DMS 273 treated with DMSO at 0.1 percent for 48 hours (cell line): ENCODE results near the gene TMEM266.
"Not testable (repeated sequence)": the region's sequence is repeated elsewhere in the genome, so short reads cannot be mapped to it uniquely, and the experiment has no call there.

Experiments
- DNase-seq: peaks from one replicate; lab custom pipeline; 2025; lab: John Stamatoyannopoulos, UW

TMEM266 gene, protein sequence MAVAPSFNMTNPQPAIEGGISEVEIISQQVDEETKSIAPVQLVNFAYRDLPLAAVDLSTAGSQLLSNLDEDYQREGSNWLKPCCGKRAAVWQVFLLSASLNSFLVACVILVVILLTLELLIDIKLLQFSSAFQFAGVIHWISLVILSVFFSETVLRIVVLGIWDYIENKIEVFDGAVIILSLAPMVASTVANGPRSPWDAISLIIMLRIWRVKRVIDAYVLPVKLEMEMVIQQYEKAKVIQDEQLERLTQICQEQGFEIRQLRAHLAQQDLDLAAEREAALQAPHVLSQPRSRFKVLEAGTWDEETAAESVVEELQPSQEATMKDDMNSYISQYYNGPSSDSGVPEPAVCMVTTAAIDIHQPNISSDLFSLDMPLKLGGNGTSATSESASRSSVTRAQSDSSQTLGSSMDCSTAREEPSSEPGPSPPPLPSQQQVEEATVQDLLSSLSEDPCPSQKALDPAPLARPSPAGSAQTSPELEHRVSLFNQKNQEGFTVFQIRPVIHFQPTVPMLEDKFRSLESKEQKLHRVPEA

DNA sequence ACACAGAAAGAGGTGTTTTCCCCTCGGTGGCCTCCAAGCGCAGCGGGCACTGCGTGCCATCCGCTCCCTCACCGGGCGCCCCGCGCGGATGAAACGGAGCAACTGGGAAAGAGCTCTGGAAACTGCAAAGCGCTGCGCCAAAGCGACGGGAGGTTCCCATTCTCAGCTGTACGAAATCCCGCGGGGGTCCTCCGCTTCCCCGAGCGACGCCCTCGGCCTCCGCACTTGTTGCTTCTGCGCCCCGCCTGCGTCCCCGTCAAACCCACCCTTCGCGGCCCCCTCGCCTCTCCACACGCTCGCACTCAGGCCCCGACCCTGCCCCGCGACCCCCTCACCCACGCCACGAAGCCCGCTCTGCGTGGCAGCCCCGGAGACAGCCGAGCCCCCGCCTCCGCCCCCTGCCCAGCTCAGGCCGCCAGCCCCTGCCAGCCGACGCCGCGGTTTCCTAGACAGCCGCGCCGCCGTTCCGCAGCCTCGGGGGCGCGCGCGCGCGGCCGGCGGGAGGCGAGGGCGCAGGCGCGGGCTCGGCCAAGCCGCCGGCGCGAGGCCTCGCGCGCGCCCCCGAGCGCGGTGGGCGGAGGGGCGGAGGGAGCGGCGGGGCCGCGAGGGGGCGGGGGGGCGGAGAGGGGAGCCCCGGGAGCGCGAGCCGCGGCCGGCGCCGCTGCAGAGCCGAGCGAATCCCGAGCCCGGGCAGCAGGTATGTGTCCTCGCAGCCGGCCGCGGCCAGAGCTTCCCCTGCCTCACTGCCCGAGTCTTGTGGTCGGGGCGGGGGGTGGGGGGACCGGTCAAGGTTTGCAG, at the start of gene TMEM266:
TSS of gene TMEM266 (plus strand) at position 666 of the 798 bp plus-strand sequence. CDS start 74,279 bp downstream, outside the sequence.
- no peak for DNase-seq

DNA sequence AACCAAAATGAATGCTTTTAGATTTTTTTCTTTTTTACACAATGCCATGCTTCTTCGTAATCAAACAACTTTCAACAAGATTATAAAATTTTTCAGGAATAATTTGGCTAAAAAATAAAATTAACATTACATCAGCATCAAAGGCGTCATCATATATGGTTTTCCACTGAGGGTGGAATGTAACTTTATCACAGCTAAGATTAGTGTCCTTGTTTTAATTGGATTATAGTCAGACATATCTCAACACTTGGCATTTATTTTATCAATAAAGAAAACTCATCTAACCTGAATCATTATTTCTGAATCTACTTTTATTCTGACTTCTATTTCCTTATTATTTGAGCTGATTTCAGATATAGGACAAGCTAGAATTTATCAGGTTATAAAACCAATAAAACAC, 49.2 kb upstream of the TMEM266 start:
- DNase-seq, result no peak

DNA sequence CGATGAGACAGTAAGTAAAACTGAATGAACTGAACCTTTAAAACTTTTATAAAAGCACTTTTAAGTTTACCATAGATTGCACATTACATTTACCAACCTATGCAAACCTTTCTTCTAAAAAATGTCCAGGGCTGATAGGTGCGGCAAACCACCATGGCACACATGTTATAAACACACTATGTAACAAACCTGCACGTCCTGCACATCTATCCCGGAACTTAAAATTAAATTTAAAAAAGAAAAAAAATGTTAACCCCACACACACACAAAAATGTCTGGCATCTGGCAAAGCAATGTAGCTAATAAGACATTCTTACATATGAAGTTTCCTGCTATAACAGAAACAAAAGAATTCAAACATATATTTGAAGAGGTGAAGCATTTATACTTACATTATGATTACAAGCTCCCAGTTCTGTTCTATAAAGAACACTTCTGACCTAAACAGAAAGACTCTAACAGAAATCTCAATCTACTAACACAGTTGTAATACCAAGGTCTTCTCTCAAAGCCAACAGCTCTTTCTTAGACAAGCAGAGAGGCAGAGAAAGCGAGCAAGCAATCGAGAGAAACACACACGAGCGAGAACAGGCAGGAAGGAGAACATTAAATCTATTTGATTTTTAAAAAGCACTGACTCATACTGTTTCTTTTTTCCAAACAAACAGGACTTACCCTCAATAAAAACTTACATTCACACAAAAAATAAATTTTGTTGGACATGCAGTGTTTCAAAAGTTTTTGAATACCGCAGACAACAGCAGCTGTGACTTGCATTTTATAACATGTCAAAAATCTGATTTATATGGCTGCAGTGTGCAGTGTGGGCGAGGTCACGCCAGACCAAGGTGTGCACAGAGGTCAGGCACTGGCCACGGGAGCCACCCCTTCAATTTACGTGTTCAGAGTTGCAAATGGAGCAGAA, 47.9 kb upstream of the TMEM266 start, which contains the start of gene NRG4:
TSS of gene NRG4 (minus strand) at position 798 of the 925 bp plus-strand sequence. CDS start 1,194 bp downstream, outside the sequence.
- no peak for DNase-seq

DNA sequence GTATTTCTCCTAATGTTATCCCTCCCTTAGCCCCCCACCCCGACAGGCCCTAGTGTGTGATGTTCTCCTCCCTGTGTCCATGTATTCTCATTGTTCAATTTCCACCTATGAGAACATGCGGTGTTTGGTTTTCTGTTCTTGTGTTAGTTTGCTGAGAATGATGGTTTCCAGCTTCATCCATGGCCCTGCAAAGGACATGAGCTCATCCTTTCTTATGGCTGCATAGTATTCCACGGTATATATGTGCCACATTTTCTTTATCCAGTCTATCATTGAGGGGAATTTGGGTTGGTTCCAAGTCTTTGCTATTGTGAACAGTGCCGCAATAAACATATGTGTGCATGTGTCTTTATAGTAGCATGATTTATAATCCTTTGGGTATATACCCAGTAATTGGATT, 46.3 kb upstream of the TMEM266 start:
- DNase-seq, result not testable (repeated sequence)

DNA sequence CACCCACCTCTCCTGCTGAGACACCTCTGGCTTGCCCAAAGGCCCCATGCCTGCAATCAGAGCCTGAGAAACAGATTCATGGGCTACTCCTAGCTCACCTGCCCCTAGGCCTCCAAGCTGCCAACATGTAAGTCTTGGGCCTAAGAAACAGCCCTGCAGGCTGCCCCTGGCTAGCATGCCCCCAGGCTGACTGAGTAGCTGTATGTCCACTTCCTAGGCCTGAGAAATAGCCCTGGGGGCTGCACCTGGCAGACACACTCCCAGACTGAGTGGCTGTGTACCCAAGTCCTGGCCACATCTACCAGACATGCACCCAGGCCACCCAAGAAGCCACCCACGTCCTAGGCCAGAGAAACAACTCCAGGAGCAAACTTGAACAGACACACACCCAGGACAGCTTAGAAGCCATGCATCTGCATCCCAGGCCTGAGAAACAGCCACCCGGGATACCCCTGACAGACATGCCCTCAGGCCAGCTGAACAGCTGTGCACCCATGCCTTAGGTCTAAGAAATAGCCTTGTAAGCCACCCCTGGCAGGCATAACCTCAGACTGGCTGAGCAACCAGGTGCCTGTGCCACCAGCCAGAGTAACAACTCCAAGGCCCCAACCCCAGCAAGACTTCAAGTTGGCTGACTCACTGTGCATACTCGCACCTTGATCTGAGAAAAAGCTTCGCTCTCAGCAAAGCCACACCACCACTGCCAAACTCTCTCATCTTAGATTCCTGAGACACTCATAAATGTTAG, 35.6 kb upstream of the TMEM266 start:
- no peak for DNase-seq

DNA sequence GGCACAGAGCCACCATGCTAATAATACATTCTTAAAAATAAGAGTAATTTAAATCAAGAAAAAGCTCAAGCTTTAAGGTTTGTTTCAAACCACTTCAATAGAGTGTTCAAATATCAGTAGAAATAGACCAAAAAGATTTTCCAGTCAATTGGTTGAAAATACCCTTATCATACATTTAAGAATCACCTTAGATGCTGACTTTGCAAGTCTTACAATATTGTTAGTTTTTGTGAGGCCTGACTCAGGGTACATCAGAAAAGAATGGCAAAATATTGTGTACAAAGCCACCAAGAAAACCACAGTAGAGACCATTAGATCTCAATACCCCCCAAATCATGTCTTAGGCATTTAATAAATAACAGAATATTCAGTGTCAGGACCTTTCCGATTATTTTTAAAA, 27.7 kb upstream of the TMEM266 start:
- no peak for DNase-seq

DNA sequence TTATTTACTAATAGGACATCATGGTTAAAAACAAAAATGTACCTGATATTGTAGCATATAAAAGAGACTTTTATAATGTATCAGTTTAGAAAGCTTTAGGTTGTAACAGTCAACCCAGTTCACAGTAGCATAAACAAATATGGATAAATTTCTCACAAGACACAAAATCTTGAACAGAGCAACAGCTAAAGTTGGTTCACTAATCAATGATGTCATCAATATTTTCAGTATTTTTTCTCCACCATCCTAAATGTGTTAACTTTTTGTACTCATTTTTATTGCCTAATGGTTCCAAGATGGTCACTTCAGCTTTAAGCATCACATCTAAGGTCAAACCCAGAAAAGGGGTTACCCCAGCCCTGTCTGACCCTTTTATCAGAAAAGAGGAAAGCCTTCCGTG, 26.3 kb upstream of the TMEM266 start:
- DNase-seq, result no peak

DNA sequence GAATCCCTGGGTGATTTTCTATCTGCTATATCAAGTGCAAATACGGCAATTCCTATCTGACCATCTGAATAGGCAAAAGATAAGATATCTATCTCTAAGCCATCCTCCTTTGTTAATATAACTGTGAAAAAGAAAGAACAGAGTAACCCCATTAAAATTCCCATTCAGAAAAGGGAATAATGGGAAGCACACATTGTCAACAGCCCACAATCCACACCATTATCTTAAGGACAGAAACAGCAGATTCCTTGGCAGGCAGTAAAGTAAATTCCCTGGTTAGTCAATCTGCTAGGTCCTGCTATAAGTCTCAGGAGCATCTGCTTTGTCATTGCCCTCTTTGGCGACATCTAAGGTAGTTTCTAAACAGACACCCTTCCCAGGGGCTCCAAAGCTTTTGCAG, 25.7 kb upstream of the TMEM266 start:
- no peak for DNase-seq

DNA sequence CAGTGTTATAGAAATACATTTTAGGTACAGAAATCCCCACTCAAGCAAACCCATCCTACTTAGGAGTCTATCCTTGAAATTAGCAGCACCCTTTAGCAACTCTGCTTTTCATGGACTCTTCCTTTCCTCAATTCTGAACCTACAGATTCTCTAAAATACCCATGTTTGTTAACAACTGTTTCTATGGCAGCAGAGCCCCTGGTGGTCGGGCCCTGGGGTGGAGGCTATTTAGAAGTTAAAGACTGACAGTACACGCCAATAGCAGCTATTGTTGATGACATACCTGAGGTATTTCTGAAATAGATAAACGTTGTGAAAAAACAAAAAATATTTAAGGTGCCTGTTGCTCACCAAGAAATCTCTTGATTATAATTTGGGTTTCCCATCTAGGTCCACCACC, 24.2 kb upstream of the TMEM266 start:
- DNase-seq, result no peak

DNA sequence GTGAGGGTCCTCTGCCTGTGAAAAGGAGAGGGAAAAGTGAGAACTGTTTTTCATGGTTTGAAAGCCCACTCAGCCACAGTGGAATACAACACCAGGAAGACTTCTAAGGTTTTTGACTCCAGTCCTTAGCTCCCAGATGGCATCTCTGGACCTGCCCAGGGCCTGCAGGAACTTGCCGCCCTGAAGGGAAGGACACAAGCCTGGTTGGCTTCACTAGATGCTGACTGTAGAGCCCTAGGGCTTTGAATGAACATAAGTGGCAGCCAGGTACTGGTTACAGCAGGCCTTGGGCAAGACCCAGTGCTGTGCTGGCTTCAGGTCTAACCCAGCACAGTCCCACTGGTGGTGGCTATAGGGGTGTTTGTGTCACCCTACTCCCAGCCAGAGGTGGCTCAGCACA, 21.3 kb upstream of the TMEM266 start:
- DNase-seq, result no peak

DNA sequence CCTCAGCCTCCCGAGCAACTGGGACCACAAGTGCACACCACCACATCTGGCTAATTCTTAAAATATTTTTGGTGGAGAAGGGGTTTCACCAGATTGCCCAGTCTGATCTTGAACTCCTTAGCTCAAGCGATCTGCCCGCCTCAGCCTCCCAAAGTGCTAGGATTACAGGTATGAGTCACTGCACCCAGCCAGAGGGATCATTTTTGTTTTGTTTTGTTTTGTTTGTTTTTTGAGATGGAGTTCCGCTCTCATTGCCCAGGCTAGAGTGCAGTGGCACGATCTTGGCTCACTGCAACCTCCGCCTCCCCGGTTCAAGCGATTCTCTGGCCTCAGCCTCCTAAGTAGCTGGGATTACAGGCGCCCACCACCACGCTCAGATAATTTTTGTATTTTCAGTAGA, 5.6 kb upstream of the TMEM266 start:
- DNase-seq, result not testable (repeated sequence)

DNA sequence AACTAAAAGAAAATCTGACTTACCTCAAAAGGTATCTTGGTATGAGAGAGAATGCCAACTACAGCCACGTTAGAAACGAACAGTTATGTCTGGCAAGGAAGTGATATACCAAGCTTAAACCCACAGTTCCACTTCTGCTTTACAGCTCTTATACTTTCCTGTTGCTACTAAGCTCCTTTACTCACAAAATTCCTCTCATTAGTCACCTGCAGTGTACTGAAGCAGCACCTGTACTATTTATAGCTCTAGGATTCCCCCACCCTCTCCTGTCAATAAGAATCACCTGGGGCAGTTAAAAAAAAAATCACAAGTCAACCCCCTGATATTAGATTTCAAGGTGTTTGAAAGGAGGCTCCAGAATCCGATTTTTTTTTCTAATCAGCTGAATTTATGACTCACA, 2.9 kb upstream of the TMEM266 start:
- no peak for DNase-seq

DNA sequence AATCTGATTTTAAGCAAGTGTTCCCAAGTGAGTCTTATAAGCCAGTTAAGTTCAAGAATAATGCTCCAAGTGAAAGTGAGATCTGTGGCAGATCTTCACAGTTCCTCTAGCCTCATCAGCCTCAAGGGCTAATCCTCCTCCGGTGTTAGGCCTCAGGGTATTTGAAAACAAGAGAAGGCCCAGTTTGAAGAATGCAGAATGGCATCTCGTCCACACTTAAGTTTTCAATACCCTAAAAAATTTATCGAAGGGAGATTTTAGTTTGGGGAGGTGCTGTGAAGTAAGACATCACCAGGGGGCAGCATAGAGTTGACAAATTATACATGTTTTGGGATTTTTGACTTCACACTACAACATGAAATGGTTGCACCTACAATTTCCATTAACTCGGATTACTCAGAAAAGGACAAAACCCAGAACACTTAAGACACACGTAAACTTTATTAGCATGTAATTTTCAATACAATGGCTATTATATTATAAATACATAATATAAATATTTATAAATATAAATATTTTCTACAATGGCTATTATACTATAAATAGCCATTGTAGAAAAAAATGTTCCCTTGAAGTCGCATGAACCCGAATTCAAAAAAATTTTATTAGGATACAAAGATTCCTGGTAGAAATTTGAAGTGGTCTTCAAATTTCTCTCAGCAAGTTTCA, 2.3 kb upstream of the TMEM266 start:
- DNase-seq, result no peak

DNA sequence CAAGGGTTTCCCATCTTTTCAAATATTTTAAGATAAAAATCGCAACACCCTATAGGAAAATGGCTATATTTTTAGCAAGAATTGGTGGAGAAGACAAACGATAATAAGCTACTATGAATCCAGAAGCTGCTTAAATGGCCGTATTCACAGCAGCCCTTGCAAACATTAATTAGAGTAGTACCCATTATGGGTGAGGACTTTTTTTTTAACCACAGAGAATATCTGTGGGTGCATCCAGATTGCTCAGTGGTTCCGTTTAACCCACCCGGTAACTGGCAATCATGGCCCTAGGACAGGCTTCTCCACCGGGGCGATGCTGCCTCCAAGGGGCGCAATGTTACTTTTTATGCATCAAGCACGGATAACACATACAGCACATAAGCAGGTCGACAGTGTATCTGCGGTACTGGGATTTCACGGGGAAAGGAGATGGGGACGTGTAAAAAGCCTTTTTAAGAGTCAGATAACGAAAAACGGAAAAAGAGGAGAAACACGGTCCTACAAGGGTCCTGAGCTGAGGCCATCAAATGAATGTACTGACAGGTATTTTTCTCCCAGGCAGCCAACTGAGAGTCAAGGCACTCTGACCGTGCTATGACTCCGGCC, 968 bp upstream of the TMEM266 start:
- no peak for DNase-seq

DNA sequence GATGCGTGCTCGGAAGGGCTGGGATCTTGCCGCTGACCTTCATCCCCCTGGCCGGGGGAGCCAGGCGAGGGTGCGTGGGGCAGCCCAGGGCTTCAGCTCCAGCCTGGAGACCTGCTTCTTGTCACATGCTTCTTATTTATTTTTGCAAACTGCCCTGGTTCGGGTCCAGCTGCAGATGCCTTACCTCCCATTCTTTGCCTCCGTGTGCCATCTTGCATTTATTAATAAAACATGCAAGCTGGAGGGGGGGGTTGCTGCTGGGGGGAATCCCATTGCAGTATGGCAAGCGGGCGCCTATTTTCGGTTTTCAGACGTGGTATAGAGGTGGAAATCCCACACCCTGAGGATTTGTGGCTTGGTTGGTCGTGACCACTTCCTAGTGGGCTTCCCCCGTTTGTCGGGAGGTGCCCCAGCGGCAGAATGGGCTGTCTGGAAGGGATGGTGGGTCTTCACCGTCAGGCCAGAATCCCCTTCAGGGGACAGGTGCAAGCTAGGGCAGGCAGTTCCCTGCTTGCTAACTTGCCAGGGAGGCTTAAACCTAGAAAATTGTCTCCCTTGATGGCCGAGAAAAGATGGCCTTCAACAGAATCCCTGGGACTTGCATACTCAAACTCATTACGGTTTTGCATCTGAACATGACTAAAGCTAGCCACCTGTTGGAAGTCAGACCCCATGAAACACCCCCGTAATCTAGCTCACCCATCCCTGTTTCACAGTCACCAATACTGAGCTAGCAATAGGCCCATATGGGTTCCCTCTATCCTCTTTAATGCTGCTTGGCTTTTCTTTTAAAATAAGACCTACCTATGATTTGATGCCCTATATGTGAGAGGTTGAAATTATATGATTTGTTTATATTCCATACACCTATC, 569 bp downstream of the TMEM266 start:
- DNase-seq, result no peak

DNA sequence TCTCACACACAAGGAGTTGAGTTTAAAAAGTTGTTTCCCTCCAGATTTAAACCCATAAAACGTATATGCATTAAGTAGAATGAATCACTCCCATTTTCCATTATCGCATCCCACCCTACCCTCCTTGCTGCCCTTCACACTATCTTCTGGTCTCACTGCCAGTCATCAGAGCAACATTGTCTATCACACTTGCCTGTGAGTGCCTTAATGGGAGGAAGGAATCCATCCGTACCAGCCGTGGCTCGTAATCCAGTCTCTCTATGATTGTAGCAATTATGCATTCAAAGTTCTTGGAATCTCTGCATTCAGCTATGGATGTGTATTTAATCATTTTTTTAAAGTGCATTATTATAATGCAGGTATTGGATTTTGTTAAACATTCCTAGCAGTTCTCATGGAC, 1.9 kb downstream of the TMEM266 start:
- no peak for DNase-seq

DNA sequence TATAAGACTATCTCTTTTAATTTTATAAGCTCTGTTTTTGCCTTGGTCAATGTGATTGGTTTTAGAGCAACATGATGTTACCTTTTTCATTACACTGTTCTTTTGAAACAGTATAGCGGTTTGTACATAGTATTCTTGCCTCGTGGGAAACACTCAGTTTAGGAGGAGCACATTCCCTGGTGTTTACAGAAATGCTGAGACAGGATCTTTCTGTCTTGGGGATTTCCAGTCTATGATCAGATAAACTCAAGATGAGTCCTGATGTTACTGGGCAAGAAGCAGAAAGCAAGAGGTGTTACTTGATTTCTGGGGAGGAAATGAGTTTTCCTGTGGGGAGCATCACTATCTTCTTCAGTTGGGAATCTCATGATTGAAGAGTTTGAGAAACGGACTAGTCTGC, 2.5 kb downstream of the TMEM266 start:
- DNase-seq, result no peak

DNA sequence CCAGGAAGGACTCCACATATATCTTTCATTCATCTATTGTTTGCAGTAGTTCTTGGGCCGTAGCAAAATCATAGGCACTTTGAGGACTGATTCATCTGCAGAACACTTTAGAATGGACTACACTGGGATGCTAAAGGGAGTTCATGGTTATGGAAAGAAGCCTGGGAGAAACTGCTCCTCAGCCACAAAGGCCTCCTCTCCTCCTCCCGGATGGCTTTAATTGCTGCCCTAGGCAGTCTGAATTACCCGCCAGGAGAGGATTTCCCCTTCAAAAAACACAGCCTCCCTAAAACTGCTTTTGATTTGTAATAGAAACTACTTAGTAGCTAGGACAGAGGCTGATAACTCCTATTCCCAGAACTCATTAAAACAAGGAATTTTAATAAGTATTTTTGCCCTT, 4.6 kb downstream of the TMEM266 start:
- no peak for DNase-seq

DNA sequence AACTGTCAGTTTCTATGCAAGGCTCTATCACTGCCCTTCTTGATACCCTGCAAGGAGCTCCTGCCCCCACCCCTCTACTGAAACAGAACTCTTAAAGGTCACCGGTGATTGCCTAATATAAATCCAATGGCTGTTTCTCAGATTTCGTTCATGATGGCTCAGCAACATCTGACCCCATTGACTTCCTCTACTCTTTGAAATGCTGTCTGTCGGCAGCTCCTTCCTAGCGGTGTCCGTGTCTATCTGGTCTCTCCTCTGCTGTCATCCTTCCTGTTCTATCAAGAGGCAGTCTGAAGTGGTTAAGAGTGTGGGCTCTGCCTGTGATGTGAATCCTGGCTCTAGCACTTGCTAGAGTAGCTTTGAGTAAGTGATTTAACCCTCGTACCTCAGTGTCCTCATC, 5.5 kb downstream of the TMEM266 start:
- no peak for DNase-seq
